ENCODE data around the gene CA10. TPM values are rescaled to one million over a fixed set of nuclear protein-coding genes. Genes with fewer than 3 reads are reported as not detected.

CA10 gene
- polyA plus RNA-seq (ENCODE audit: insufficient read length) = 14.7 TPM
- long read RNA-seq, donor 1, partial matches to known transcripts = 0 of 2 reads
- long read RNA-seq, donor 1, other reads (novel, unspliced or antisense) = 0 of 2 reads
- long read RNA-seq, donor 2, partial matches to known transcripts = 0 of 1 reads
- long read RNA-seq, donor 2, other reads (novel, unspliced or antisense) = 0 of 1 reads
- long read RNA-seq, donor 3 = 0 reads
- long read RNA-seq, donor 4, partial matches to known transcripts = 0 of 1 reads
- long read RNA-seq, donor 4, other reads (novel, unspliced or antisense) = 0 of 1 reads
- long read RNA-seq, donor 5, transcript CA10-203 (9 exons, 3,189 nt) = major isoform, 7 of 7 reads
- long read RNA-seq, donor 5, partial matches to known transcripts = 0 of 7 reads
- long read RNA-seq, donor 5, other reads (novel, unspliced or antisense) = 0 of 7 reads
- long read RNA-seq, donor 6, partial matches to known transcripts = 0 of 1 reads
- long read RNA-seq, donor 6, other reads (novel, unspliced or antisense) = 0 of 1 reads
- long read RNA-seq, donor 7 = 0 reads
- long read RNA-seq, donor 8 = 0 reads

GRCh38 chr17:52158450-52159042 is at the start of gene CA10:
Gene CA10 (minus strand): TSS chr17:52158714.
- no peak for DNase-seq

DNA sequence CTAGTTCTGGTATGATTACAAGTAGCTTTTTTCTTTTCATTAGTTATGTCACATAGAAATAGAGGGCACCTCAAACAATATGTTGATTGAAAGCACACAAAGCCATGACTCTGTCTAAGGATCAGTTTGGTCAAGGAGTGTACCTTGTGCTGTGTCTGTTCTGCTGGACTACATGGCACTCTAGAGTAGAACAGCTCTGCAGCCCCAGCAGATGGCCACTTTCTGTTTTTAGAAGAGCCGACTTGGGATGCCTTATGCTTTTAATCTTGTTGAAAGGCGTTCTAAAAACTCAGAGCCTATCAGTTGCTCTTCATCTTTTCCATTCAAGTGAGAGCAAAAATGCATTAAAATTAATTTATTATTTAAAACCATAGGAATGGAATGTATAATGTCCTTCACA is 49.3 kb upstream of the CA10 start:
- DNase-seq = no peak

DNA sequence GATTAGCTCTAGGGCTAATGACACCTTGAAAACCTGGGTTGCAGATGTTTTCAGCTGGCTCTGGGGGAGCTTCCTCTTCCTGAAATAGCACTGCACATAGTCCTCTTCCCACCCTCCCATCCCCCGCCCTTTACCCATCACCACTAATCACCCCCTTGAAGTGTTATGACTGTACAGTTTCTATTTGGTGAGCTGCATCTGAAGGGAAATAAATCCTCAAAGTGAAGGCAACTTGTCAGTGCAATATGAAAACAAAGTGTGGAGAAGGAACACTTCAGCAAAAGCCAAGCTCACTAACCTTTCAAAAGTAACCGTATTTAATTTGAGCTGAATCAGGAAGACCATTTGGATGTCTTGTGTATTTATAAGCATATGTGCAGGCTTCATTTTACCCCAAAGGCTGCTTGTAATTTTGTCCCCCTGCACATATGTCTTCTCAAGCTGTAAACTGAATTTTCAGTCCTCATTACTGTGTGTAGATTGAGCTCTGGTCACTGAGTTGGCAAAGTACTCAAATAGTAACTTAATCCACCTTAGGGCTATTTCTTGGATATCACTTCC is 44.1 kb upstream of the CA10 start:
- no peak for DNase-seq

- DNase-seq = no peak
These were observed 43.4 kb upstream of the CA10 start for GRCh38 chr17:52201767-52202519.

DNA sequence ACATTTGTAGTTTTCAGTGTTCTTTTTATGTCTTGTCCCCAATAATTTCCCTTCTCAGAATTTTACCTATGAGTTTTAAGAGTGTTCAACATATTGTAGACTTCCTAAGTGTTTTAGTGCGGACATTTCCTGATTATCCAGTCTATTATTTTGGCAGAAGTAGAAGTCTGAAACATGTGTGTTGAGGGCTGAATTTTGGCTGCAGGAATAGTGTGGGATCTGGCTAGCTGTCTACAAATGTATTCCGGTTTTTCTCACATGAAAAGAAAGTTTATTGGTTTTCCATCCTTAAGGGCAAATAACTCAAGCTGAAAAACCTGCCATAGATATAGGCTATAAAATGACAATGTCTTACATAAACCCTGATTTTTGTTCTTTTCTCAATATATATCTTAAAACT is 33.0 kb upstream of the CA10 start:
- no peak for DNase-seq

- DNase-seq = peak; percentile 12
These were observed 23.3 kb upstream of the CA10 start for GRCh38 chr17:52181782-52182181.

- no peak for DNase-seq
These were observed 19.5 kb upstream of the CA10 start for GRCh38 chr17:52178012-52178411.

- no peak for DNase-seq
These were observed 12.6 kb upstream of the CA10 start for GRCh38 chr17:52170963-52171572.

- no peak for DNase-seq
These were observed 1.6 kb upstream of the CA10 start for GRCh38 chr17:52160136-52160567.

- DNase-seq = no peak
These were observed 977 bp upstream of the CA10 start for GRCh38 chr17:52159246-52160135.

DNA sequence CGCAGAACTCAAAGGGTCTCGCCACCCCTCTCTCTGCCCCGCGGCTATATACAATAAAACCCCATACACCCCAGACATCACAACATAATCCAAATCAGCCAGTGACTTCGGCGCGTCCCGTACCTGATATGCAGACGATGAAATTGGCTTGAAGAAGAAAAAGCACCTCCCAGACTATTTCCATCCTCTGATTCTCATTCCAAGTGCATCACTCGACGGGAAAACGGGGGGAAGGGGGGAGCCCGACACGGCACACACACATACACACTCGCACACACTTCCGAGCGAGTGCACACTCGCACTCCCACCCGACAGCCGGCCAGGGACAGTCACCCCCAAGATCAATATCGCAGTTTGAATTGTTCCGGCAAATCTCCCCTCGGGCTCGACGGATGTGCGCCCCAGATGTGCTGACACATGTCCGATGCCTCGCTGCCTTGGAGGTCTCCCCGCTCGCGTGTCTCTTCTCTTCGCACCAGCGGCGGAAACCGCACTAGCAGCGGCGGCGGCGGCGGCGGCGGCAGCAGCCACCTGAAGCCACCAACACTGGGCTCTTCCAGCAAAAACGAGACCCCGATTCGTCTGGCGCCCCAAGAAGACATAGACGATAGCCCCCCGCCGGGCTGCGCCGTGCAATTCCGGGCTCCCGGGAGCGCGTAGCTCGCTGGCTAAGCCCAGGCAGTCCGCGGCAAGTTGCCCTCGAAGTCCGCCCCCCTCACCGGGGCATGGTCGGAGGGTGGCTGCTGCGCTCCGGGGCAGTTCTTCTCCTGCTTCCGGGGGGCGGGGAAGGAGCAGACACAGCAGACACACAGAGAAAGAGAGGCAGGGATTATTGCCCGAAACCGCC is 688 bp downstream of the CA10 start:
- DNase-seq = no peak

GRCh38 chr17:52156576-52157570 is 1.6 kb downstream of the CA10 start:
- no peak for DNase-seq

GRCh38 chr17:52155301-52155700 is 3.2 kb downstream of the CA10 start:
- no peak for DNase-seq

- DNase-seq = no peak
These were observed 4.0 kb downstream of the CA10 start for GRCh38 chr17:52154466-52154865.

- DNase-seq = no peak
These were observed 7.6 kb downstream of the CA10 start for GRCh38 chr17:52150935-52151334.

GRCh38 chr17:52149626-52150025 is 8.9 kb downstream of the CA10 start:
- no peak for DNase-seq

DNA sequence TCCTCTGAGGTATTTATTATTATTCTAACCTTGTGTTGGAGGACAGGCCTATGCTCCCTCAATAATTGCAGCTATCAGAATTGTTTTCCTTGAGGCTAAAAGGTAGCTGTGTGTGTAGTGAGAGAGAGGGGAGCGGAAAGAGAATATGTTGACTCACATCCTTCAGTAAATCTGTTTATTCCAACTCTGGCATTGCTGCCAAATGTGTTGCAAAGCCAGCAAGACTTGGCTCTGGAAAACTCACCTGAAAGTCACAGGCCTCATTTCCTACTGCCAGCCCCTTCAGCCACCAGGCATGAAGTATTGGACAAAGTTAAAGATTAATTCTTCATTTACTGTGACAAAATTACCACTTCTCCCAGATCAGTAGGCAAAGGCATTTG is 9.6 kb downstream of the CA10 start:
- no peak for DNase-seq

DNA sequence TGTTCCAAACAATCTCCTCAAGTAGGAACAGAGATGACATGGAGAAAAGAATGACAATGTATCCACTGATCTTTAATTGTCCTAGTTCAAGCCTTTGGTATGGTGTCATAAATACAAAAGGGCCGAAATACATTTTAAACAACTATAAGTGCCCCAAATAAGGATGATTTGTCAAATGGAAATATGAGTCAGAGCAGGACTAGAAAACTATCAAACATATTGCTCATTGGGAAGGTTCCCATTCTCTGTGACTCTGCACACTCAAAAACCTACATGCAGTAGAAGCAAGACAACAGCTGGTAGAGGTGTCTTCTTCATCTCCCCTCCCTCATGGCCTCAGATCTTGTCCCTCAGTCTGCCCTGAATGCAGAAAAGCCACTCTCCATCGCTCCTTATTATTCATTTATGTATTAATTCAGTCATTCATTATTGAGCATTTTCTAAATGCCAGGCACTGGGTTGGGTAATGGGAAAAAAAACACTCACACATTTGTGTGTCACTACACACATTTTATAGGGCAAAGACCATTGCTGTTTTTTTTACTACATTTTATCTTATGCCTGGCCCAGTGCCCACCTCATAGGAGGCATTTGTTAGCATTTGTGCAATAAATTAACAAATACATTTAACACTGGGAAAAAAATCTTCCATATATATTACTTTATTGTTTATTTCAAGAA is 10.1 kb downstream of the CA10 start:
- no peak for DNase-seq
